ENCODE measurements around the gene PAX5. TPM values are rescaled to one million over a fixed set of nuclear protein-coding genes. Genes with fewer than 3 reads are reported as not detected.

Gene PAX5
- polyA plus RNA-seq, 4 donors: under 0.01 to 1.1 (median 0.22) TPM; not detected in 1

DNA sequence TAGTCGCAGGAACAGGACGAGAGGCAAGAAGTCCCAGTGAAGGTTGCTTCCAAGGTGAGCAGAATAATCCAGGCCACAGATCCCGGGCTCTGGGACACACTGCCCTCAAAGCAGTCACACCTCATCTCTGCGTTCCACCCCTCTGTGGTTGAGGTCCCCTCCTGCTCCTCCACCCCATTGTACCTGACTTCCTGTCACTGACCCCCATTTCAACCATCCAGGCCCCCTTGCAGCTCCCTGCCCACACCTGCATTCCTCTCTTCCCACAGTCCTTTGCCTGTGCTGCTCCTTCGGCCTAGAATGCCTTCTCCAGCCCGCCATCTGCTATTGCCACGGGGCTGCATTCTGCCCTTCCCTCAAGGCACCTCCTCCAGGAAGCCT is 73.5 kb downstream of the PAX5 start:
- Histone ChIP-seq H3K27me3 (ENCODE audit: control insufficient read depth in 3 of 3, insufficient read depth in 3 of 3, low read length in 3 of 3) (peaks cover 0 to 23% (median 0%) of the 10 kb centered on the region in 3 donors), H3K4me3 (ENCODE audit: low read depth in 1 of 3, low read length in 3 of 3) (no peak overlapping the region), H3K27ac (ENCODE audit: low read depth in 1 of 3, low read length in 2 of 3) (no peak overlapping the region), H3K4me1 (ENCODE audit: control insufficient read depth in 3 of 3, insufficient read depth in 2 of 3, low read depth in 1 of 3, low read length in 2 of 3) (peaks cover 0 to 3% (median 0%) of the 10 kb centered on the region in 3 donors), H3K9me3 (ENCODE audit: control insufficient read depth in 2 of 2, insufficient read depth in 1 of 2, low read depth in 1 of 2, low read length in 1 of 2) (no peaks in the 10 kb centered on the region), H3K36me3 (ENCODE audit: control insufficient read depth in 3 of 3, insufficient read depth in 2 of 3, low read depth in 1 of 3, low read length in 3 of 3) (no peaks in the 10 kb centered on the region)
- no peak for DNase-seq
- WGBS, 3 donors: 86 to 94% (median 94%) methylated on average over 7 of the region's 7 CpGs
- no peak for FAIRE-seq

DNA sequence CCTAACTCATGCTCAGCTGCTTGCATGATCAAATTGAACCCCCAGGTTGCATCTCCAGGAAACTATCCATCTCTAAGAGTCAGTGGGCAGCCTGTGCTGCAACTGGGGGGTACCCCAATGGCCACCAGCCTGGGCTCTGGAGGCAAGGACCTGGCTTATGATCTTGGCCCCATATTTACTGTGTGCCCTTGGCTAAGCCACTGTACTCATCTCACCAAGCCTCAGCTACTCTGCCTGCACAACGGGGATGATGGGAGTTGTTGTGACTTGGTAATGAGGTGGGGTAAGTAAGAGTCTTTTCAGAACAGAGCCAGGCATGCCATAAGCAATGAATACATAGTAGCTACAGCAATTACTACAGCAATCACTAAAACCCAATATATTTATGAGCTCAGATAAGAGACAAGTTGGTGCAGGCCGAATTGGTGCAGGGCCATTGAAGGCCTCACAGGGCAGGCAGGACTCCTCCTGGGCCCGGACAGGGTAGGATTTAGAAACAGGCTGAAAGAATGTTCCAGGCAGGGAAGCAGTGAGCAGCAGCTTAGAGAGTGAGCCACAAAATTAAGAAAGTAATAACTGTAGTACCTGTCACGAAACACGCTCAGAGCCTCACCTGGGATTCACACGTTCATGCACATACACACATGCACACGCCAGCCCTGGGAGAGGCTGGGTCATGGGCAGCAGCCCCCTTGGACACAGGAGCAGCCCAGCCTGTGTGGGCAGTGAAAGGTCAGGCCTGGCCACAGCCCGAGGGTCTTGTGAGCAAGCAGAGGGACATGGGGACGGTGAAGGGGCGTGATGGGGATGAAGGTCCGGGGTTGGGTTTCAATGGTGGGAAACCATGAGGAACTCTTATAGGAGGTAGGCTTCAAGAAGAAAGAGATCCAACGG is 74.1 kb downstream of the PAX5 start:
- H3K36me3 ChIP-seq (ENCODE audit: control insufficient read depth in 3 of 3, insufficient read depth in 2 of 3, low read depth in 1 of 3, low read length in 3 of 3): no peaks in the 10 kb centered on the region
- FAIRE-seq (no peak), DNase-seq (no peak)
- peaks cover 0 to 23% (median 0%) of the 10 kb centered on the region in 3 donors for H3K27me3 ChIP-seq (ENCODE audit: control insufficient read depth in 3 of 3, insufficient read depth in 3 of 3, low read length in 3 of 3)
- no peak overlapping the region for H3K27ac ChIP-seq (ENCODE audit: low read depth in 1 of 3, low read length in 2 of 3)
- H3K9me3 ChIP-seq (ENCODE audit: control insufficient read depth in 2 of 2, insufficient read depth in 1 of 2, low read depth in 1 of 2, low read length in 1 of 2): no peaks in the 10 kb centered on the region
- 90 to 94% (median 93%) methylated on average over 12 of the region's 12 CpGs for WGBS, 3 donors
- no peak overlapping the region for H3K4me3 ChIP-seq (ENCODE audit: low read depth in 1 of 3, low read length in 3 of 3)
- peaks cover 0 to 3% (median 0%) of the 10 kb centered on the region in 3 donors for H3K4me1 ChIP-seq (ENCODE audit: control insufficient read depth in 3 of 3, insufficient read depth in 2 of 3, low read depth in 1 of 3, low read length in 2 of 3)

DNA sequence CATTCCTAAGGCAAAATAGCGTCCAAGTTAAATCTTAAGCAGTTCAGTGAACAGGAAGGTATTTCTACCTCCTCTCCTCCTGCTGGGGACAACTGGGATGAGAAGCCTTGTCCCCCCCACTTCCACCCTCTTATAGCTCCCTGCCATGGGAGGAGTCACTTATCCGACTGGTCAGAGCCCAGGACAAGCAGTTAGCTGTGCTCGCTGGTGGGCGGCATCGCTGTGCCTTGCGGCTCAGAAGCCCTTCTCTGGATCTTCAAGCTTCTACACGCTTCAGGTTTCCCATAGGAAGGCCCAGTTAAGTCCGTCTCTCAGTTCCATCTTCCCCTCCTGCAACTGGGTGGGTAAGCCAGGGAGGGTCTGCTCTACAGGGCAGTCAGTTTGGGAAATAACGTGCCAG is 77.2 kb downstream of the PAX5 start:
- peaks cover 0 to 2% (median 0%) of the 10 kb centered on the region in 3 donors for H3K4me1 ChIP-seq (ENCODE audit: control insufficient read depth in 3 of 3, insufficient read depth in 2 of 3, low read depth in 1 of 3, low read length in 2 of 3)
- no peak overlapping the region for H3K4me3 ChIP-seq (ENCODE audit: low read depth in 1 of 3, low read length in 3 of 3)
- no peak for FAIRE-seq
- no peak overlapping the region for H3K27ac ChIP-seq (ENCODE audit: low read depth in 1 of 3, low read length in 2 of 3)
- no peaks in the 10 kb centered on the region for H3K36me3 ChIP-seq (ENCODE audit: control insufficient read depth in 3 of 3, insufficient read depth in 2 of 3, low read depth in 1 of 3, low read length in 3 of 3)
- WGBS, 3 donors: 82 to 88% (median 85%) methylated on average over 9 of the region's 9 CpGs
- peaks cover 0 to 20% (median 0%) of the 10 kb centered on the region in 3 donors for H3K27me3 ChIP-seq (ENCODE audit: control insufficient read depth in 3 of 3, insufficient read depth in 3 of 3, low read length in 3 of 3)
- H3K9me3 ChIP-seq (ENCODE audit: control insufficient read depth in 2 of 2, insufficient read depth in 1 of 2, low read depth in 1 of 2, low read length in 1 of 2): no peaks in the 10 kb centered on the region
- DNase-seq: no peak

DNA sequence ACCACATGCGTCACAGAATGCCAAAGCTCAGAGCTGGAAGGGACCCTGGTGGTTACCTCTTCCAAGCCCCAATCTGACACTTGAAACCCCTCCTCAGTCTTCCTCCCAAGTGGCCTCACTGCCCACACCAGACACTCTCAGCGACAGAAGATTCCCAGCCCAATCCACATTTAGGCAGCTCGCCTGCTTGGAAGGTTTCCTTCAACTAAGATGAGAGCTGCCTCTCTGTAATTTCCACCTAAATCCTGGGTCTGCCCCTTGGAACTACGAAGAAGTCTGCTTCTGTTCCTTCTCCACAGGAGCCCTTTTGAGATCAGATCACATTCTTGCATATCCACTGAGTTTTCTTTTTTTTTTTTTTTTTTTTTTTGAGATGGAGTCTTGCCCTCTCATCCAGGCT is 83.7 kb downstream of the PAX5 start:
- WGBS, 3 donors: 71 to 75% (median 74%) methylated on average over 4 of the region's 4 CpGs
- Histone ChIP-seq H3K27ac (ENCODE audit: low read depth in 1 of 3, low read length in 2 of 3) (no peak overlapping the region), H3K9me3 (ENCODE audit: control insufficient read depth in 2 of 2, insufficient read depth in 1 of 2, low read depth in 1 of 2, low read length in 1 of 2) (no peaks in the 10 kb centered on the region), H3K27me3 (ENCODE audit: control insufficient read depth in 3 of 3, insufficient read depth in 3 of 3, low read length in 3 of 3) (peaks cover 2 to 7% (median 3%) of the 10 kb centered on the region in 3 donors), H3K4me3 (ENCODE audit: low read depth in 1 of 3, low read length in 3 of 3) (no peak overlapping the region), H3K36me3 (ENCODE audit: control insufficient read depth in 3 of 3, insufficient read depth in 2 of 3, low read depth in 1 of 3, low read length in 3 of 3) (no peaks in the 10 kb centered on the region), H3K4me1 (ENCODE audit: control insufficient read depth in 3 of 3, insufficient read depth in 2 of 3, low read depth in 1 of 3, low read length in 2 of 3) (no peaks in the 10 kb centered on the region)
- FAIRE-seq (no peak), DNase-seq (no peak)

DNA sequence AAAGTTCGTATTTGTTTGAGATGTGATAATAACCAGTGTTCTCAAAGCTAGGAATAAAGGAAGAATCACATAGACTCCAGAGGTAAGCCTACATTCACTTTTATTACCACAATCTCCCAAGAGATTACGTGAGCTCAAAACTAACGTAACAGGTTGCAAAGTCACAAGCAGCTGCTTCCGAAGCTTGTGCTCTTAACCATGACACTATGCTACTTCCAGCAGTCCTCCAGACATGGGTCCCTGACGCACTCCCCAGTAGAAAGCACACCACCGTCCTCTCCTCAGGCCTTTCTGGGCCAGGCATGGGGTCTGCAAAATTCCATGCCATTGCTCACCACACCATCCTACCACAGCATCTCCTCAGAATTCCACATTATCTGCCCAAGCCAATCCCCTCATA is 84.6 kb downstream of the PAX5 start:
- WGBS, 3 donors: 55 to 72% (median 58%) methylated on average over 6 of the region's 6 CpGs
- Histone ChIP-seq H3K36me3 (ENCODE audit: control insufficient read depth in 3 of 3, insufficient read depth in 2 of 3, low read depth in 1 of 3, low read length in 3 of 3) (no peaks in the 10 kb centered on the region), H3K4me1 (ENCODE audit: control insufficient read depth in 3 of 3, insufficient read depth in 2 of 3, low read depth in 1 of 3, low read length in 2 of 3) (no peaks in the 10 kb centered on the region), H3K4me3 (ENCODE audit: low read depth in 1 of 3, low read length in 3 of 3) (no peak overlapping the region), H3K9me3 (ENCODE audit: control insufficient read depth in 2 of 2, insufficient read depth in 1 of 2, low read depth in 1 of 2, low read length in 1 of 2) (no peaks in the 10 kb centered on the region), H3K27ac (ENCODE audit: low read depth in 1 of 3, low read length in 2 of 3) (no peak overlapping the region), H3K27me3 (ENCODE audit: control insufficient read depth in 3 of 3, insufficient read depth in 3 of 3, low read length in 3 of 3) (peaks cover 2 to 7% (median 3%) of the 10 kb centered on the region in 3 donors)
- FAIRE-seq (no peak), DNase-seq (no peak)

DNA sequence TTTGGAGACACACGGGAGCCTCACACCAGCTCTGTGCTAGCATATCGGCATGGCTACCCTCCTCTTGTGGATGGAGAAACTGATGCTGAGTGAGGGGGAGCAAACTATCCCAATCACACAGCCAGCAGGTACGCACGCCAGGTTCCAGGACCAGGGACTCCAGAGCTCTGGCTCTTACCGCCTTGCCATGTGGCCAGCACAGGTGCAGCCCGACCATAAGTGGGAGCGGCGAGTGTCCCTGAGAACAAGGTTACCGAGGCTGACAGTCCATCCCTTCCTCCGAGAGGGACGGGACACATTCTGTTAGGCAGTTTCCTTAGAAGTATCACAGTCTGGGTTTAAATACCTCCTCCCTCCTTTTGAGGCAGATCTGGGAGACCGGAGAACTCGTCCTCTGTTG is 86.0 kb downstream of the PAX5 start:
- WGBS, 3 donors: 65 to 72% (median 71%) methylated on average over 13 of the region's 13 CpGs
- H3K36me3 ChIP-seq (ENCODE audit: control insufficient read depth in 3 of 3, insufficient read depth in 2 of 3, low read depth in 1 of 3, low read length in 3 of 3): no peaks in the 10 kb centered on the region
- DNase-seq (no peak), FAIRE-seq (no peak)
- H3K27me3 ChIP-seq (ENCODE audit: control insufficient read depth in 3 of 3, insufficient read depth in 3 of 3, low read length in 3 of 3): peaks cover 2 to 10% (median 3%) of the 10 kb centered on the region in 3 donors
- H3K4me1 ChIP-seq (ENCODE audit: control insufficient read depth in 3 of 3, insufficient read depth in 2 of 3, low read depth in 1 of 3, low read length in 2 of 3): no peaks in the 10 kb centered on the region
- H3K27ac ChIP-seq (ENCODE audit: low read depth in 1 of 3, low read length in 2 of 3): no peak overlapping the region
- no peaks in the 10 kb centered on the region for H3K9me3 ChIP-seq (ENCODE audit: control insufficient read depth in 2 of 2, insufficient read depth in 1 of 2, low read depth in 1 of 2, low read length in 1 of 2)
- no peak overlapping the region for H3K4me3 ChIP-seq (ENCODE audit: low read depth in 1 of 3, low read length in 3 of 3)

DNA sequence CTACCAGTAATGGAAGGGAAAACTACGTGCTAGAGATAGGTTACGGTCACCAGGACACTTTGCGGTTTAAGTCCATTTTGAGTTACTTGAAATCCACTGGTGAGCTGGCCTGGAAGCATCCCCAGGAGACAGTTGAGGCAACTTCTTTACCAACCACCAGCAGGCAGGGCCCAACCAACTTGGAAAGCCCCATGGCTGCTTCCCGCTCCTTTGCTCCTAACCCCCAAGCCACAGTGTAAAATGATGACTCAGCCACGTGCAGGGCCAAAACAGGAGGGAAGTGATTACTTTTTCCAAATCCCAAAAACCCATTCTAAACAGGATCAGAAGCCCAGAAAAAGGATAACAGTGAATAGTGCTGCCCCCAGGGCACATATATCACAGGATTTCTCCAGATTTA is 87.4 kb downstream of the PAX5 start:
- 69 to 75% (median 73%) methylated on average over 5 of the region's 5 CpGs for WGBS, 3 donors
- no peaks in the 10 kb centered on the region for H3K4me1 ChIP-seq (ENCODE audit: control insufficient read depth in 3 of 3, insufficient read depth in 2 of 3, low read depth in 1 of 3, low read length in 2 of 3)
- peaks cover 2 to 10% (median 3%) of the 10 kb centered on the region in 3 donors for H3K27me3 ChIP-seq (ENCODE audit: control insufficient read depth in 3 of 3, insufficient read depth in 3 of 3, low read length in 3 of 3)
- FAIRE-seq: no peak
- H3K36me3 ChIP-seq (ENCODE audit: control insufficient read depth in 3 of 3, insufficient read depth in 2 of 3, low read depth in 1 of 3, low read length in 3 of 3): no peaks in the 10 kb centered on the region
- no peak overlapping the region for H3K4me3 ChIP-seq (ENCODE audit: low read depth in 1 of 3, low read length in 3 of 3)
- no peak overlapping the region for H3K27ac ChIP-seq (ENCODE audit: low read depth in 1 of 3, low read length in 2 of 3)
- H3K9me3 ChIP-seq (ENCODE audit: control insufficient read depth in 2 of 2, insufficient read depth in 1 of 2, low read depth in 1 of 2, low read length in 1 of 2): no peaks in the 10 kb centered on the region
- DNase-seq: no peak

DNA sequence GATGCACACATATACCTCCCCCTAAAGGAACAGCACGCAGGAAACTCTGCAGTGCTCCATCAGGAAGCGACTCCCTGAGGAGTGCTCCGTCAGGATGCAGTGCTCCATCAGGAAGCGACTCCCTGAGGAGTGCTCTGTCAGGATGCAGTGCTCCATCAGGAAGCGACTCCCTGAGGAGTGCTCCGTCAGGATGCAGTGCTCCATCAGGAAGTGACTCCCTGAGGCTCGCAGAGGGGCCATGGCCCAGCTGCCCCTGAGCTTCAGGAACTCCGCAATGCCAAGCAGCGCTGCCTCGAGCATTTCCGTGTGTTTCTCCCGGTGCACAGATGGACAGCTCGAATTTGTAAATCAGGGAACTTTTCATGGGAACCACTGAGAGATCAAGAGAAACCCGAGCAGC is 88.1 kb downstream of the PAX5 start:
- whole genome bisulfite sequencing, 3 donors: 76 to 81% (median 79%) methylated on average over 14 of the region's 14 CpGs
- no peak for DNase-seq
- no peaks in the 10 kb centered on the region for H3K4me1 ChIP-seq (ENCODE audit: control insufficient read depth in 3 of 3, insufficient read depth in 2 of 3, low read depth in 1 of 3, low read length in 2 of 3)
- FAIRE-seq: no peak
- no peak overlapping the region for H3K27ac ChIP-seq (ENCODE audit: low read depth in 1 of 3, low read length in 2 of 3)
- no peaks in the 10 kb centered on the region for H3K36me3 ChIP-seq (ENCODE audit: control insufficient read depth in 3 of 3, insufficient read depth in 2 of 3, low read depth in 1 of 3, low read length in 3 of 3)
- H3K27me3 ChIP-seq (ENCODE audit: control insufficient read depth in 3 of 3, insufficient read depth in 3 of 3, low read length in 3 of 3): peaks cover 2 to 10% (median 3%) of the 10 kb centered on the region in 3 donors
- no peak overlapping the region for H3K4me3 ChIP-seq (ENCODE audit: low read depth in 1 of 3, low read length in 3 of 3)
- no peaks in the 10 kb centered on the region for H3K9me3 ChIP-seq (ENCODE audit: control insufficient read depth in 2 of 2, insufficient read depth in 1 of 2, low read depth in 1 of 2, low read length in 1 of 2)
